ENCODE measurements around the gene TIMELESS.
"Not testable (repeated sequence)": the region's sequence is repeated elsewhere in the genome, so short reads cannot be mapped to it uniquely, and the experiment has no call there.

Gene TIMELESS

GRCh38 chr12:56417739-56418138 lies 31.5 kb downstream of the TIMELESS start:
- no peak for TF ChIP-seq CTCF (IDR thresholded peaks at IDR 0.05; ENCODE audit: insufficient read depth, low read depth, low read length, missing control alignments)
- no peak for DNase-seq (ENCODE audit: low read depth)
- H3K4me3 ChIP-seq (ENCODE audit: low read depth, low read length) = no peak overlapping the region

GRCh38 chr12:56414401-56414800 lies 34.8 kb downstream of the TIMELESS start:
- DNase-seq (ENCODE audit: low read depth) = no peak
- no peak for TF ChIP-seq CTCF (IDR thresholded peaks at IDR 0.05; ENCODE audit: insufficient read depth, low read depth, low read length, missing control alignments)
- H3K4me3 ChIP-seq (ENCODE audit: low read depth, low read length) = no peak overlapping the region

GRCh38 chr12:56413392-56413791 lies 35.8 kb downstream of the TIMELESS start:
- DNase-seq (ENCODE audit: low read depth) = no peak
- TF ChIP-seq CTCF (IDR thresholded peaks at IDR 0.05; ENCODE audit: insufficient read depth, low read depth, low read length, missing control alignments) = no peak
- no peak overlapping the region for H3K4me3 ChIP-seq (ENCODE audit: low read depth, low read length)

GRCh38 chr12:56411781-56412639 lies 37.2 kb downstream of the TIMELESS start:
- DNase-seq (ENCODE audit: low read depth) = no peak
- no peak for TF ChIP-seq CTCF (IDR thresholded peaks at IDR 0.05; ENCODE audit: insufficient read depth, low read depth, low read length, missing control alignments)
- H3K4me3 ChIP-seq (ENCODE audit: low read depth, low read length) = no peak overlapping the region

- DNase-seq (ENCODE audit: low read depth) = no peak
- no peak overlapping the region for H3K4me3 ChIP-seq (ENCODE audit: low read depth, low read length)
- TF ChIP-seq CTCF (IDR thresholded peaks at IDR 0.05; ENCODE audit: insufficient read depth, low read depth, low read length, missing control alignments) = no peak
Observed at GRCh38 chr12:56410768-56411167, 38.5 kb downstream of the TIMELESS start.

- no peak overlapping the region for H3K4me3 ChIP-seq (ENCODE audit: low read depth, low read length)
- TF ChIP-seq CTCF (IDR thresholded peaks at IDR 0.05; ENCODE audit: insufficient read depth, low read depth, low read length, missing control alignments) = no peak
- DNase-seq (ENCODE audit: low read depth) = no peak
Observed at GRCh38 chr12:56408799-56409417, 40.3 kb downstream of the TIMELESS start.

- not testable (repeated sequence) for DNase-seq (ENCODE audit: low read depth); H3K4me3 ChIP-seq (ENCODE audit: low read depth, low read length)
Observed at GRCh38 chr12:56404227-56404626, 45.0 kb downstream of the TIMELESS start.

- not testable (repeated sequence) for DNase-seq (ENCODE audit: low read depth); H3K4me3 ChIP-seq (ENCODE audit: low read depth, low read length)
Observed at GRCh38 chr12:56401612-56402011, 47.6 kb downstream of the TIMELESS start.

GRCh38 chr12:56401125-56401524 lies 48.1 kb downstream of the TIMELESS start:
- not testable (repeated sequence) for H3K4me3 ChIP-seq (ENCODE audit: low read depth, low read length); DNase-seq (ENCODE audit: low read depth)

GRCh38 chr12:56399466-56399865 lies 49.8 kb downstream of the TIMELESS start:
- not testable (repeated sequence) for DNase-seq (ENCODE audit: low read depth)

More at GRCh38 chr12:56399466-56399865, 49.8 kb downstream of the TIMELESS start:
- H3K4me3 ChIP-seq (ENCODE audit: low read depth, low read length) = not testable (repeated sequence)
